A549 (cell line): ENCODE data around the gene PCSK5.

ENCODE experiments used
- CTCF ChIP-seq: fragments of >200 bp; sonication (Bioruptor Twin); formaldehyde crosslinking; IDR thresholded peaks from 3 replicates; pipeline ENCODE4 v1.5.1; 2016
- EP300 ChIP-seq, 2 experiments: fragments of >200 bp; sonication (Bioruptor Twin); formaldehyde crosslinking; IDR thresholded peaks; 2 replicates in 1 of 2; 3 replicates in 1 of 2; pipeline ENCODE4 v1.6.1; 2016 to 2017

GRCh38 chr9:75967556-75967955 lies 77.1 kb downstream of the PCSK5 start:
- TF ChIP-seq CTCF (no peak), EP300 (IDR thresholded peaks at IDR 0.05) (no peak)
